H1 (cell line): ENCODE data around the gene ANGEL2.

ENCODE experiments used
- ATF2 ChIP-seq: IDR thresholded peaks from 2 replicates; pipeline ENCODE4 v1.6.1; 2012; ENCODE audit warnings: low read length, inconsistent platforms
- CBX5 ChIP-seq: fragments of 300-800, 300-1000 bp; sonication (generic); IDR thresholded peaks from 2 replicates; pipeline ENCODE4 v1.7.1; 2016; ENCODE audit warnings: antibody characterized with exemption, low read length, low read depth
- CHD1 ChIP-seq: IDR thresholded peaks from 2 replicates; pipeline ENCODE4 v1.6.1; 2012; ENCODE audit warnings: low read depth, low read length, improper control_type of control experiment
- CTCF ChIP-seq, 3 experiments: IDR thresholded peaks; 1 replicate in 2 of 3; 2 replicates in 1 of 3; pipeline versions ENCODE4 v1.5.1 to v1.6.1; 2011; ENCODE audit warnings: low read length in 3 of 3, mild to moderate bottlenecking in 3 of 3, inconsistent platforms in 2 of 3, low read depth in 1 of 3, moderate library complexity in 1 of 3; ENCODE audit not compliant: insufficient read depth in 1 of 3; ENCODE audit errors: control extremely low read depth in 1 of 3
- EP300 ChIP-seq, 2 experiments: IDR thresholded peaks; 1 replicate in 1 of 2; 2 replicates in 1 of 2; pipeline ENCODE4 v1.6.1; 2011 to 2012; ENCODE audit warnings: low read depth in 2 of 2, low read length in 2 of 2, mild to moderate bottlenecking in 2 of 2, borderline replicate concordance in 1 of 2, inconsistent platforms in 1 of 2, moderate library complexity in 1 of 2
- JUN ChIP-seq: IDR thresholded peaks from 2 replicates; pipeline ENCODE4 v1.6.1; 2011; ENCODE audit warnings: low read depth, mild to moderate bottlenecking, improper control_type of control experiment, low read length
- NRF1 ChIP-seq: IDR thresholded peaks from 2 replicates; pipeline ENCODE4 v1.6.1; 2011; ENCODE audit warnings: mild to moderate bottlenecking, low read depth, low read length, improper control_type of control experiment
- POLR2A ChIP-seq, 2 experiments: IDR thresholded peaks; 1 replicate in 1 of 2; 2 replicates in 1 of 2; pipeline ENCODE4 v1.6.1; 2011; ENCODE audit warnings: low read depth in 2 of 2, low read length in 2 of 2, mild to moderate bottlenecking in 2 of 2; ENCODE audit errors: control extremely low read depth in 1 of 2
- RBBP5 ChIP-seq: IDR thresholded peaks from 2 replicates; pipeline ENCODE4 v1.7.1; 2012; ENCODE audit warnings: low read depth, mild to moderate bottlenecking, inconsistent platforms, low read length, moderate library complexity, borderline replicate concordance

- TF ChIP-seq RBBP5 (no peak), CBX5 (no peak), ATF2 (no peak), JUN (no peak), CHD1 (no peak), CTCF (IDR thresholded peaks at IDR 0.05; ENCODE audit: control extremely low read depth in 1 of 3, insufficient read depth in 1 of 3, low read depth in 1 of 3, low read length in 3 of 3) (no peak), EP300 (IDR thresholded peaks at IDR 0.05; ENCODE audit: borderline replicate concordance in 1 of 2, low read depth in 2 of 2, low read length in 2 of 2) (no peak), POLR2A (IDR thresholded peaks at IDR 0.05; ENCODE audit: control extremely low read depth in 1 of 2, low read depth in 2 of 2, low read length in 2 of 2) (no peak), NRF1 (no peak)
Measured at GRCh38 chr1:212945463-212946160, 70.1 kb downstream of the ANGEL2 start.
